ENCODE measurements around the gene SETBP1. TPM values are rescaled to one million over a fixed set of nuclear protein-coding genes. Genes with fewer than 3 reads are reported as not detected.

Gene SETBP1
- polyA plus RNA-seq, 3 donors = 30.9 to 34.2 (median 31.7) TPM

DNA sequence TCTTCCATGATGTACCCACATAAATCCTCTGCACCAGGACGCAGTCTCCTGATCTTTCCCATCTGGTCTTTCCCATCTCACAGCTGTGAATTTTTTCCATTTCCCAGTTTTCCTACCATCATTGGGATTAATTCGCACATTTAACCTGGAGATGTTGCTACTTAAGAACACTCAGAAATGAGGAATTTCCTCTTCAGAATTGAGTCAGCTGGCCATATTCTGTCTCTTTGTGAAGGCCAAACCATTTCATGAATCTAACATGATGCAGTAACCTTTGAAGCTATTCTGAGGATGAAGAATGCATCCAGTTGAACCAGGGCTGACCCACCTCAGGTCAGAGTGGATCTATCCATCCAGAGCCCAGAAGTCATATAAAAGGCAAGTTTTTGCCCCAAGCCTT, 326.8 kb downstream of the SETBP1 start:
- no peak for DNase-seq (ENCODE audit: extremely low read depth in 1 of 11, low read depth in 9 of 11, low spot score in 4 of 11)

DNA sequence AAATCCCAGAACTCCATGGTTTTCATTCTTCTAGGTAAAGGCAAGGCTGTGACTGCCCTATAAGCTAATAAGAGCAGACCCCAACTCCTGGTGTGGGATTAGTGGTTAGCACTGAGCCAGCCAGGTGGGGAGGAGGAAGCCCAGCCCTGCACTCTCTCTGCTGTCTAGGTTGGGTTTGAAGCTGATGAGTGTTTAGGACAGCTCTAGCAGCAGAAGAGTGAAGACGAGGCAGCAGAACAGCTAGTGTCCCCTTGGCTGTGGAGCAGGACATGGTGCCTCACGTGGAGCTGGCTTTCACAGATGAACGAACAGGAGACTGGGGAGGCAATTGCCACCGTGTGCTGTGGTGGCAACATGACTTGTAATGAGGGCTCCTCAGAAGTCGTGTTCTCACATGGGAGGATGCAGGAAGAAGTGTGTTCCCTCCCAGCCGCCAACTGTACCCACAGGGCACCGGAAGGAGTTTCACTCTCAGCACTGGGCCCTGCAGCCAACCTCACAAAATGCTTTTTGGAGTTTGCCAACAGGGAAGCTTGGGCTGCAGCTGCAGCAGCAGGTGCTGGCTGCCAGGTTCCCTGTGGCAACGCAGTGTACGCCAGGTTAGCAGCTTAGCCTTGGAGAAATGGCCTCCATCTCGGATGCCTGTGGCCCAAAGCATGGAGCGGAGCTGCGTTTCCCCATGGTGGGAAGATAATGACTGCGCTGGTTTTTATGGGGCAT, 328.2 kb downstream of the SETBP1 start:
- DNase-seq (ENCODE audit: extremely low read depth in 1 of 11, low read depth in 9 of 11, low spot score in 4 of 11) = no peak

DNA sequence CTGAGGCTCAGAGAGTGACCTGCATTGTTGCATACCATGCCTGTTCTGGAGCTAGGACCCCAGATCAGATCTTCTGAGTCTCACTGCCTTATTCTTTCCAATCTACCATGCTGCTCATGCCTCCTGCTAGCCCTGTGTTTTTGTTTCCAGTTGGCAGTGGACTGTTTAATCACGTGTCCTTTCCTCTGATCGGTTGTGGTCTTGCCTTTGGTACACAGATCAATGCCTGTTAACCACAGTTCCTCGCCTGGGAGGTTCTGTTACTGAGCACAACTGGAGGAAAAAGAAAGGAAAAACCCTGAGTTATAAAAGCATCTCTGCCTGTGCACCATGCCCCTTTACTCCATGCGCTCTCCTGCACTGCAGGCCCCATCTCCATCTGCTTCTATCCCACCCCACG, 329.1 kb downstream of the SETBP1 start:
- DNase-seq (ENCODE audit: extremely low read depth in 1 of 11, low read depth in 9 of 11, low spot score in 4 of 11) = no peak

DNA sequence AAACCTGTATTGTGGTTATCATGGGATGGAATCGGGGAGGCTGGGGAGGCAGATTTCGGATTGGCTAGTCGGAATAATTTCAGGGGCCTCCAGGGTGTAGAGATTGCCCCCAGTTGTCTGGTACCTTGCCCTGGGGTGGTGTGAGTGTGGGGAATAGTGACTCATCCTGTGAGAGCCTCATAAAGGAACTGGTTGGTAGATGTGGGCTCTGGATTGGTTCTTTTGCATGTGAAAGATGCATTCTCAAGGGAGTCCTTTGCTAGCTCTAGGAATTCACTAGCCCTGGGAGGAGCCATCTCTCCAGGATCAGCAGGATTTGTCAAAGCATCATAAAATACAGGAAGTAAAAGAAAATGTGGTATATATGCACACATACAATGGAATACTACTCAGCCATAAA, 331.6 kb downstream of the SETBP1 start:
- DNase-seq (ENCODE audit: extremely low read depth in 1 of 11, low read depth in 9 of 11, low spot score in 4 of 11) = no peak

DNA sequence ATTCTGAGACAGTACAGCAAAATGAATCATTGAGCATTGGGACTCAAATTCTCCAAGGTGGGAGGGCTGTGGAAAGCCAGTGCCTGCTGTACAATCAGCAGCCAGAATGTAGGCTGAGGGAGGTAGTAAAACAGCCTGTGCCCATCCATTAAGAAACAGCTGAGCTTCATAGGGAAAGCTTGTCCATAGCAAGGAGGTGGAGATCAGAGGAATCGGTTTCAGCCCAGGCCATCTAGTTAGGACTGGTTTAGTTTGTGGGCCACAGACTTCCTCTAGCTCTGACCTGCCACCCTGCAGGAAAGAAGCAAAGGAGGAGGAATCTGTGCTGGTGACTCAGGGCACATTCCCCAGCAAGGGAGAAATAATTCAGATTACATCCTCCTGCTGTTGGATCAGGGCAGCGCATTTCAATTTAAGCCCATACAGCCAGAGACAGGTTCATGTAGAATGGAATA, 333.4 kb downstream of the SETBP1 start:
- peak in 6 of 11 donors; percentile 12 to 75 (median 42) for DNase-seq (ENCODE audit: extremely low read depth in 1 of 11, low read depth in 9 of 11, low spot score in 4 of 11)

DNA sequence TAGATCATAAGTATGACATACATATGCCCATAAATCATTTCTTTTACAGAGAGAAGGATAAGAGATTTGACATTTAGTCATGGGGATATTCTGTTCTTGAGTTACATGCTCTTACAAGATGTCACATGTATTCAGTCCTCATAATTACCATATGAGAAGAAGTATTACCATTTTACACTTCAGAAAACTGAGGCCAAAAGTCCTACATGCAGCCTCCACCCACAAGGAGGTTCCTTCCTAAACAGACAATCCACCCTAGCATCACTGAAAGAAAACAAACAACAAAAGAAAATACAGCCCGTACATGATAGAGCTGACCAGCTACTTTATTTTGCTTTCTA, 335.1 kb downstream of the SETBP1 start:
- no peak for DNase-seq (ENCODE audit: extremely low read depth in 1 of 11, low read depth in 9 of 11, low spot score in 4 of 11)

DNA sequence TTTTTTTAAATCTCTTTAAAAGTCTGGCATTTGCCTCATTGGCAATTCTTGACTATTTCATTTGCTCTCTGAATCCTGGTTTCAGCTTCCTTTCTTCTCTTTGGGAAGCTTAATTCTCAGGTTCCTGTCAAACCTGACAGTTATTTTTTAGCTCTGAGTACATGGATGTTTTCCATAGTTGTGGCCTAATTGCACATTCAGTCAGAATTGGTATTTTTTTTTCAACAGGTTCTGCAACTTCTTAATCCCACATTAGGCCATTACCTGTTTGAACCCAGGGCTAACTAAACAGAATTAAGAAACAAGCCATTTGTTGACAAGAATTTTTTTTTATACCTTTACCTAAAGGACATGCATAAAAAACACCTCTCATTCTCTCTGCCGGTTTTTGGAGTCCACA, 338.8 kb downstream of the SETBP1 start:
- DNase-seq (ENCODE audit: extremely low read depth in 1 of 11, low read depth in 9 of 11, low spot score in 4 of 11) = no peak

DNA sequence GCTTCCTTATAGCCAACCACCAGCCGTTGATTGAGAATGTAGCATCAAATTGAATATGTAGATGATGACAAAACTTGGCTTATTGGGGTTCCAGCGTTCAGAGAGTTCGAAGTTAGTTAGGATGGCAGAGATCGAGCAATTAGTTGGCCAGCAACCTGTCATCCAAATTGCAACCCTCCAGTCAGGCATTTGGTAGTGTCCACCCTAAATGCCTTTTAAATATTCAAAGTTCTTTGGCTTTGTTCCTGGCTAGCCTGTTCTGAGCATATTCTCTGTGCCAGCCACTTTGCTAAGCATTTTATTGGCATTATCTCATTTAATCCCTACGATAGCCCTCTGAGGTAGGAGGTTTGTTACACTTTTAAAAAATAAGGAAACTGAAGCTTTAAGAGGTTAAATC, 342.8 kb downstream of the SETBP1 start:
- DNase-seq (ENCODE audit: extremely low read depth in 1 of 11, low read depth in 9 of 11, low spot score in 4 of 11) = no peak

DNA sequence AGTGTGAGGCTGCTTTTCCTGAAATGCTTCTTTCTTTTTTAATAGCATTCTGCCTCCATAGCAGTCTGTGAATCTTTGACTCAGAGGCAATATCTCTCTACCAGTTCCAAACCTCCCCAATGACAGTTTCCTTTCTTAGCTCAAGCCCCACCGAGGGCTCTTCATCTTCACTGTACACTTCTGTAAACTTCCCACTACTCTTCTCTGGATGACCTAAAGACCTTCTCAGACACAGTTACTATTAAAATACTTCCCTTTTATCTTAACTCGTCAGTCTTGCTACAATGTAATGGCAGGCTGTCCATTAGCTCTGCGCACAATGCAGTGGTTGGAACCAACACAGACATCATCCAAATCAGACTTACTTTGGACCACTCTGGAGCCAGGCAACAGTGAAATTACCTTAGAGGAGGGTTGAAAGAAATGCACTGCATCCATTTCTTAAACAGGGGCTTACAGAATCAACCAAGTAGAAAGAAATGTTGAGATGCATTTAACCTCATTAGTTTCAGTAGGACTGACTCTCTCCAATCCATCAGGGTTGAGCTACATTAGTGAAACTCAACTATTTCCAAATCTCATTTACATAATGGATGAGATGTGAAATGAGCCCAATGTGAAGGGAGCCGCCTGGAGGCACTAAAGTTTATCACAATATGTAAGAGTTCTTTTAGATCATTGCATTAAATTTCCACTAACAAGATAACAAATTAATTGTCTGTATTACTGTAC, 343.8 kb downstream of the SETBP1 start:
- no peak for DNase-seq (ENCODE audit: extremely low read depth in 1 of 11, low read depth in 9 of 11, low spot score in 4 of 11)

DNA sequence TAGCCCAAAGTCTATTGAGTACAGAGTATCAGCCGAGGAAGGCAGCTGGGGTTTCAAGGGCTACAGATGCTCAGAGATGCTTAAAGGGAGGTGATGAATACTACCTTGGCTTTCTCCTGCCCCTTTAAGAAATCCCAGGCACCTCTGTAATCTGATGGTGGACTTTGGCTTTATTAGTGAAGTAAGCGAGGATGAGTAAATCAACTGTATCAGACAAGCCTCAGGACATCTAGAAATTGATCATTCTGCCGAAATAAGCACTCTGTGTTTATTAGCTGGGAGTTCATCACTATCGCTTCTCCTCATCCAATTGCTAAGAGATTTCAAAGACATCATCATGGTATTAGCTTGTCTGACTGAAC, 344.4 kb downstream of the SETBP1 start:
- DNase-seq (ENCODE audit: extremely low read depth in 1 of 11, low read depth in 9 of 11, low spot score in 4 of 11) = no peak

DNA sequence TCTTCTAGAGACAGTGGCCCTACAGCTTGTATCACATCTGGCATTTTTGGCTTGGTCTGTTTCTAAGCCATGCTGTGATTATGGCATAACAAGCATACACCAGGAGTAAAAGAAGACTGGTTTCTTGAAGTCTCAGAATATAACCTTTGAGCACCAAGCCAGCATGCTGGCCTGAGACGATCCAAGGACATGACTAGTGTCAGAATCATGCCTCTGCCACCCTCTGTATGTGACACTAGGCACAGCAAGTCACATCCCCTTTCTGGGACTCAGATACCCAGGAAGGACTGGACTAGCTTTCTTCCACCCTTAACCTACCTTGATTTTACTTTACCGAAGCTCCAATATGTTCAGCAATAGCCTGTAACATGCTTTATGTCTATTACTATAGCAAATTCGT, 345.5 kb downstream of the SETBP1 start:
- DNase-seq (ENCODE audit: extremely low read depth in 1 of 11, low read depth in 9 of 11, low spot score in 4 of 11) = no peak

DNA sequence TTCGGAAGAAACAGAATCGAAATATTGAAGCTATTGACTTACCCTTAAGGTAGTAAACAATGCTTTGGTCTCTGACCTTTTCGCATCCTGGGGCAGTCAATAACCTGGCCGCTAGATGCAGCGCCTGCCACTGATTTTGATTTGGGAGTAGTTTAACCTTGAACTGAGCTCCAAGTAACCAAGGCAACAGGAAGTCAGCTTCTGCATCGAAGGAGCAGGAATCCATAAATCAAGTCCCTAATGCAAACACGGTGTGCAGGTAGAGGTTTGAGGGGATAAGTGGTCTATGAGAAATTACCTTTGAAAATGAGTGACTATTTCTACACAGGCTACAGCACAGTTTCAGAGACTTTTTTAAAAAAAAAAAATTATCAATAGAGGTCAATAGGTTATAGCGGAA, 353.5 kb downstream of the SETBP1 start:
- DNase-seq (ENCODE audit: extremely low read depth in 1 of 11, low read depth in 9 of 11, low spot score in 4 of 11) = no peak

DNA sequence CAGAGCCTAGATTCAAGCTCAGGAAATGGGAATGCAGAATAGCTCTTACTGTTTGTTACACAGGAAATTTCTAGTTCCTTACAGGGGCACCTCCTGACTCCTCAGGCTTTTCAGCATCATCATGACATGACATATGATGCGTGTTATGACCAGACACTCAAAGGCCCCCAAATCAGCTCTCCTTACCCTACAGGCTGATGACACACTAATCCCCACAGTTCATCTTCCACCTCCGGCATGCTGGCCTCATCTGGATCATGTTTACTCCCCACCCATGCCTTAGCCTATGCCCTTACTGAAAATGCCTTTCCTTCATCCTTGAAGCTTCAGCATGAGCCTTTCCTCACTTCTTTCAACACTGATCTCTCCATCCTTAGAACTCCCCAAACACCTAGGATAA, 356.9 kb downstream of the SETBP1 start:
- DNase-seq (ENCODE audit: extremely low read depth in 1 of 11, low read depth in 9 of 11, low spot score in 4 of 11) = no peak

DNA sequence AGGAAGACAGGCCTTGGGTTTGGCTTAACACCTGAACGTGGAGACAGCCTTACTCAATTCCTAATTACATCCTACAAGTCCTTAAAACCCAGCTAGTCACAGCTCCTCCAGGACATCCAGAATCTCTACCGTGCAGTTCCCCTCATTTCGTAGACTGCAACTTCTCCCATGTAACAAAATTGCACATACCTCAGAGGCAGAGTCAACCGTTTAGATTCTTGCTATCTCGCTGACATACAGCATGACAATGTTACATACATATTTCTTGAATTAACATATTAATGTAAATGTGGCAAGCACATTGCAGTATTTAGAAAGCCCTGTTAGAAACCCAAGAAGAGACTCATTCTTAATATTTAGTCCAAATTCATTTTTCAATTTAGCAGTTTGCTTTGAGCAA, 358.7 kb downstream of the SETBP1 start:
- DNase-seq (ENCODE audit: extremely low read depth in 1 of 11, low read depth in 9 of 11, low spot score in 4 of 11) = no peak

DNA sequence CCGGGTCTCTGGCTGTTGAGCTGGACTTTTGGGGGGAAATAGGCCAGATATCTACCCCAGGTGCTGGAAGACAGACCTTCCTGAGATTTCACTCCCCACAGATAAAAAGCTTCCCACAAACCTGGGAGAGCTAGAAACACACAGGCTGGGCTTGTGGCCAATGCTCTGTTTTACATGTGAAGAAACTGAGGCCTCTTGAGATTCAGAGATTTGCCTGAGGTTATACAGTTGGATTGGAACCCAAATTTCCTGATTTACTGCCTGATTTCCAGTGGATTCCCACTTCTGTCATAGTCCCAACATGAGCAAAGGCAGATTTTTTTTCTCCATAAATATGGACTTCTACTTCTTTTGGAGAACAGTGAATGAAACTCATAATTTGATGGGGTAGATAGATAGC, 360.2 kb downstream of the SETBP1 start:
- no peak for DNase-seq (ENCODE audit: extremely low read depth in 1 of 11, low read depth in 9 of 11, low spot score in 4 of 11)

DNA sequence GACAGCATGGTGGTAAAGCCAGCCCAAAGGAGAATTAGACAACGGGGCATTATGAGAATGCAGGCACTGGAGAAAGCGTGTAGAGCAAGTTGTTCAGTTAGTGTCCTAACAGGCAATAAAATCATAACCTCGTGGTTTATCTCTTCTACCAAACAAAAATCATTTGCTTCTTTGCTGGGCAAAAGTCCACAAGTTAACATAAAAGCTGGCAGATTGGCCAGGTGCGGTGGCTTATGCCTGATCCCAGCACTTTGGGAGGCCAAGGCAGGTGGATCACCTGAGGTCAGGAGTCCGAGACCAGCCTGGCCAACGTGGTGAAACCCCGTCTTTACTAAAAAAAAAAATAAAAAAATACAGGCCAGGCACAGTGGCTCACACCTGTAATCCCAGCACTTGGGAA, 364.1 kb downstream of the SETBP1 start:
- no peak for DNase-seq (ENCODE audit: extremely low read depth in 1 of 11, low read depth in 9 of 11, low spot score in 4 of 11)

DNA sequence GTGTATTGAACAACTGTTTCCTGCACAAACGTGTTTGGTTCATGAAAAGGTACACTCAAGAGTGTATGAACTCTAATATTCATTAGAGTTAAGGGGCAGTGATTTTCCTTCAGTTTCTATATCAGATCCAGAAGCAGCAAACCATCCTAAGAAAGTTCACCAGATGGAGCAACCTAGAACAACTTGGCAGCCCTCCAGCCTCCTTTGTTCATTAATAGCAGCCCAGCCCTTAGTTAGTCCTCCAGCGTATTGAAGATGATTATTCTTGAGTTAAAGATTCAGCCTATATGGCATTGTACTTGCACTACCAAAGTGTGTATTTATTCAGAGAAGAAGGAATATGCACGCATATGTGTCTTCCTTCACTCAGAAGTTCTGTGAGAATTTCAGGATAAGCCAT, 365.5 kb downstream of the SETBP1 start:
- no peak for DNase-seq (ENCODE audit: extremely low read depth in 1 of 11, low read depth in 9 of 11, low spot score in 4 of 11)

DNA sequence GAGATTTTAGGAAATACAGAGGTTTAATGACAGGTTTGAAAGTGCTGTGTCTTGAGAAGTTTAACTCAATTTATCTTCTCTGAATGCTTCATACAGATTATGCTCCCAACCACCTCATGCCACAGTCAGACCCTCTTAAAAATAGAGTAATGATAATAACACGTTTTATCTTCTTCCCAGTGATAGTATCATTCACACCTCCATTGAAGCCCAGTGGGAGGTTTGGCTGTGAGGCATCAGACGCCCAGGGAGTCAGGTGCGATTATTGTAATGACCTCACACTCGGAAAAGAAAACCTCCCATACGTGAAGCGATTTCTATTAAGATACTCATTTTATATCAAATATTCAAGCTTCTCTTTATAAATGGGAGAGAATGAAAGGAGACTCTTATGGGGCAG, 366.3 kb downstream of the SETBP1 start:
- no peak for DNase-seq (ENCODE audit: extremely low read depth in 1 of 11, low read depth in 9 of 11, low spot score in 4 of 11)

DNA sequence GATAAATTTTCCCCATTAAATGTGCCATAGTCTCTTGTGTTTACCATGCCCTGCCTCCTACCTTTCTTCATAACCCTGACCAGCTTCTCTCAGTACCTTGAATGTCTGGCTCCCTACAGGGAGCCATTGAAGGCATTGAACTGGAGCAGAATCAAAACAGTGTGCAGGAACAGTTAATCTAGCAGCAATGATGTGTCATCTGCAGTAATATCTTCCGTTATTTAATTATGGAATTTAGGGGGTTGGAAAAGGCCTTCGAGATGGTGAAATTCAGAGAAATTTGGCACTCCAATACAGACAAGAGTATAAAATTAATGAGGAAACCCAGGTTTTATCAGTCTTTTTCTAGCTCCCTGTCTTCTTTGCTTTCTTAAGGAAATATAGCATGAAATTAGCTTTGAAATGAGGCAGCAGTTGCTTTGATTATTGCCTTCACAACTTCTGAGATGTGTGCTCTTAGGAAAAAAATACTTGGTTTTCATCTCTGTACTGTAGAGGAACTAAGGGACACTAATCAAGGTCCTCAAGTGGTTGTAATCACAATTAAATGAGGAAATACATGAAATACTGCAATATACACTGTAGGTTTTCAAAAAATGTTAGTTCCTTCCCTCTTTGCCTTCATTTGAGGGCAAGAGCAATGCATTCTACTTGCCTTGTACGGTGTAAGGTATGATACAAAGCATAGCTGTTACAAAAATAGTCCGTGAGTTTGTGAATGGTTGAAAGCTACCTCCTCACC, 369.1 kb downstream of the SETBP1 start:
- DNase-seq (ENCODE audit: extremely low read depth in 1 of 11, low read depth in 9 of 11, low spot score in 4 of 11) = no peak
